CD4-positive, alpha-beta T cell treated with Interleukin-1 beta for 1 hour (primary cell): ENCODE measurements around the gene GAL.

ENCODE experiments used
- DNase-seq, 2 donors: peaks; one replicate each; pipeline ENCODE4 v3.0.0-alpha.2; 2020 to 2022

GAL gene

DNA sequence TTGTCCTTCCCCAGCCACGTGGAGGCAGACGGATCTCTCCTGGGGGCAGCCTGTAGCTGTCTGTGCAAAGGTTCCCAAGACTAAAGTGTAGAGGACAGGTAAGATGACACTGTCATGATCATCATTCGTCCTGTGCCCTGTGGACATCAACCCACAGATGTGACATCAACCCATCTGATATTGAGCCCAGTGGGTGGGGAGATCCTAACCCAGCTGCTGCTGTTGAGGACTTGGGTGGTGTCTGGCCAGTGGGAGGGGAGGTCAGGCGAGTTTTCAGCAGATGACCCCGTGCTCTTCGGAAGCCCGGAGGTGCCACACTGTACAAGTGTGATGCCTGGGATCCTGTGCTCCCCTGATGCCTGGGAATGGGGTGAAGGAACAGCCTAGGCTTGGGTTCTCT, 1.2 kb upstream of the GAL start:
- no peak for DNase-seq

DNA sequence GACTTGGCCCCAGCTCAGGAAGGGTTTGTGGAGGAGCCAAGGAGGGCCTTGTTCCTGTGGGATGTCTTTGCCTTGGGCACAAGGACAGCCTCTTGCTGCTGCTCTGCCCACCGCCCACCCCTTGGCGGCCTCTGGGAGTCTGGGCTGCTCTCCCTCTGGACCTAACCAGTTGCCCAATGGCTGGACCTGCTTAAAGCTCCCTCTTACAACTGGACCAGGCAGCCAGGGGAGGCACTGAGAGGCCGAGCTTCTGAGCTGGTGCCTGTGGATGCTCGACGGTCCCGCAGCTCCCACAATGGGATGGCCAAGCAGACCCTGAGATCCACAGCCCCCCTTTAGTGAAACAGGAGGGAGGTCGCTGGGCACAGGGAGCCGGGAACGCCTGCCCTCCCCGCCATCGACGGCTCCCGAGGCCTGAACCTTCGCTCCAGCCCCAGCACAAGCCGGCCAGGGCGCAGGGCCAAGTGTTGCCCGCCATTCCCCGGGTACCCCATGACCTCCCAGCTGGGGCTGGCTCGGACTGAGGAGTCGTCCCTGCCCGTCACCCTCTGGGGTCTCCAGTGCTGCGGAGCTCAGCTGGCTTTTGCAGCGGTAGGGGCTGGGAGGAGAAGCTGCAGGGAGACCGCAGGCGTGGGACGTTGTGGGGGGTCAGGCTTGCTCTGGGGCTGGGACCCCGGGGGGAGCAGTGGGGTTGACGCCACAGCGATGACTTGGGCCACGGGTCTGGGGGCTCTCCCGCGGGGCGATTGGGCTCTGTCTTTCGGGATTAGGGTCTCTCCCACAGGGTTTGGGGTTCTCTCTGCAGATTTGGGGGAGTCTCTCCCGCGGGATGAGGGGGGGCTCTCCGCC, 584 bp upstream of the GAL start:
- DNase-seq: no peak

DNA sequence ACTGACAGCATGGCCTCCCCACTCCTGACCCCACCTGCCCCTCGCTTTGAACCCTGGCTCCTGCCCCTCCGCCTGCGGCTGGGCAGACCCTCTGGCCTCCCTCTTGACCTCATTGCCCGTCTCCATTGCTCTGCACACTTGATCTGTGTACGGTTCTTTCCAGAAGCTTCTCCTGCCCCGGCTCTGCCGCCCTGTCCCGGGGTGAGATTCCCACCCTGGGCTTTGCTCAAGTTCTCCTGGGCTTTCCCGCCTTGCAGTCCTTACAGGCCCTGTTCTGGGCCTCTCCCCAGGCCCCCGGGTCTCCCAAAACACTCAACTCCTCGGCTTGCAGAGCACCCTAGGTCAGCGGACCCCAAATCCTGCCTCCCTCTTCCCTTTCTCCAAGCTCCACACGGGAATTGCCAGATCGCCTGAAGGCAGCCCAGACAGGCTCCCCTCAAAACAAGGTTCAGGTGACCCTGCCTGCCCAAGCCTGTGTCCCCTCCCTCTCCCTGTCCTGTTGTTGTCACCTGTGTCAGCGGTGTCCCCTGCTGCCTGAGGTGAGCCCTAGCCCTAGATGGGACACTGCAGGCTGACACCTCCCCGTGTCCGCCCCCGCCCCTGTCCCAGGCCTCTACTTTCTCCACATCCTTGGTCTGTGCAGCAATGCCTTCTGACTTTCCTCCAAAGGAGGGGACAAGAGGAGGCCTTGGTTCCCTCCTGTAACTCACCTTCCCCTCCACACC, 1.5 kb downstream of the GAL start:
- DNase-seq: no peak

DNA sequence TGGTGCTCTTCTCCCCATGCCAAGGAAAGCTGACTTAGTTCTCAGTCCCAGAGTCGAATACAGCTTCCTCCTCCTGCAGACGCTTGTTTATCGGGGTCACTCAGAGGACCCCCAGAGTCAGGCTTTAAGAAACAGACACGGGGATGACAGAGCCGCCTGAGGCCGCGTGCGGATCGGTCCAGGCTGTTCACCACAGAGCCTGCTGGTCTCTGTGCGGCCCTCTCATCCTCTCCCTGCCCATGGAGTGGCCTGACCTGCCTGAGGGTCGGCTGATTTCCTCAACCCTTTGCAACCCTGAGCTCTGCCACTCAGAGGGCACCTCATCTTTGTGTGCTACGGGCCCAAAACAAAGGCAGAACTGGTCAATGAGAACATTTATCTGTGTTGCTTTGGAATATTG, 2.1 kb downstream of the GAL start:
- DNase-seq: no peak

DNA sequence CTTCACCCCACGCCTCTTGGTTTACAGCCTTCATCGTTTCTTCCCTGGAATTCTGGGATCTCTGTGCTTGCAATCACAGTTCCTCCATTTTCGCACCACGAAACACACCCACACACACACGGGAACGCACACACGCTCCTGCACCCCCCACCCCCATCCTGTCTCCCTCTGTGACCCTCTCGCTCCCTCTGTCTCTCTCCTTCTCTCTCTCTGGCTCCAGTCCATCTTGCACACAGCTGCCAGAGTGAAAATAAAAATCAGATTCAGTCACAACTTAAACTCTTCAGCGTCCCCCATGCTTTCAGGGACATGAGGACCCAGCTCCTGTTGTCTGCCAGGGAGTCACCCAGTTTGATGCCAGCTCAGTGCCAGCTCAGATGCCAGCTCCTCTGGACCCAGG, 3.0 kb downstream of the GAL start:
- no peak for DNase-seq

DNA sequence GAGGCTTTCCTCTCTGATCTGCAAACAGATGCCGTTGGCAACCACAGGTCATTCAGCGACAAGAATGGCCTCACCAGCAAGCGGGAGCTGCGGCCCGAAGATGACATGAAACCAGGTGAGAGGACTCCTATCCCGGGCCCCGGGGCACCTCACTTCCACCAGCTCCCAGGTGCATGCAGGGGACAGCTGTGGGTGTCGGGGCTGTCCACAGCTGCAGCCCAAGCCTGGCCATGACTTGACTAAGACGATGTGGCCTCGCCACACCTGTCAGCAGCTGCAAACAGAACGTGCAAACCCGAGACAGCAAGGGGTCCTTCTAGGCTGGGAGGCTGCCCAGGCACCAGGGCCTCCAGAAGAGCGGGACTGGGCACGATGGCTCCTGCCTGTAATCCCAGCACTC, 3.6 kb downstream of the GAL start:
- DNase-seq: no peak

DNA sequence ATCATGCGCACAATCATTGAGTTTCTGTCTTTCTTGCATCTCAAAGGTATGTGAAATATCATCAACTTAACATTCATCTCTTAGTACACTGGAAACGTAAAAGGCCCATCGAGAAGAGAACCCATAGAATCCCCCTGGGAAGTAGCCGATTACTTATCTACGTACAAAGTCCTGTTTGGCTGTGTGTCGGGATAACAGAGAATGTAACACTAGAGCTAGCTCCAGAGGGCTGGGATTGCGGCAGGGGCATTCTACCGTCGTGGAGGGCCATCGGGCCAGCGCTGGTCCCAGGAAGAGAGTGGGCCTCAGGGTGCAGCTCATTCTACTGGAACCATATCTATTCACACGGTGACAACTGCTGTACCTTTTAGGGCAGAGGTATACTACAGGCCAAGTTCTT, 4.5 kb downstream of the GAL start:
- no peak for DNase-seq

DNA sequence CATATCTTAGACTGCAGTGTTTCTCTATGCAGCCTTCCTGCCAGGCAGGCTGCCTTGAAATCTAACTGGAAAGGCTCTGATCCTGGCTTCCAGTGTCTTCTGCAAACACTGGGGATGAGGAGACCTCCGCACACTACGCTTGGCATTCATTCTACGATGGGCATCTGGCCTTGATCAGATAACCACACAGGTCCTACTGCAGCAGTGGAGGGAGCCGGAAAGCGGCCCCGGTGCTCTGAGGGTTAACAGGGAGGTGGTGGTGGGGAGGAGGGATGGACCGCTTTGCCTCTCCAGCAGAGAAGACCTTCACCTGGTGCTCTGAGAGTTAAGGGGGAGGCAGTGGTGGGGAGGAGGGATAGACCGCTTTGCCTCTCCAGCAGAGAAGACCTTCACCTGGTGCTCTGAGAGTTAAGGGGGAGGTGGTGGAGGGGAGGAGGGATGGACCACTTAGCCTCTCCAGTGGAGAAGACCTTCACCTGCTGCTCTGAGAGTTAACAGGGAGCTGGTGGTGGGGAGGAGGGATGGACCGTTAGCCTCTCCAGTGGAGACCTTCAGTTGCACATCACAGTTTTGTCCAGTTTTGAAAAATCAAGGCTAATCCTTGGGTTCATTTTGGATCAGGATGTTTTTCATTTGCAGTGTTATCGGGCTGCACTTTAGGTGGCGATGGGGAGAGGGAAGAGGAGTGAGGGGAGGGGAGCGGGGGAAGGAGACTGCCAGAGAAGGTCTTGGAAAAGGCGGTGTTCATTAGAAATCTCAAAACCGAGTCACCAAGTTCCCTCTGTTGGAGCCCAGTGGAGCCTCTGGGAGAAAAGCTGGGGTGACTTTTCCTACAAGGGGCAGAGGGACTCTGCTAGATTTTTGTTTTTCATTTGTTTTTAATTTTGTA, 5.6 kb downstream of the GAL start:
- DNase-seq: no peak

DNA sequence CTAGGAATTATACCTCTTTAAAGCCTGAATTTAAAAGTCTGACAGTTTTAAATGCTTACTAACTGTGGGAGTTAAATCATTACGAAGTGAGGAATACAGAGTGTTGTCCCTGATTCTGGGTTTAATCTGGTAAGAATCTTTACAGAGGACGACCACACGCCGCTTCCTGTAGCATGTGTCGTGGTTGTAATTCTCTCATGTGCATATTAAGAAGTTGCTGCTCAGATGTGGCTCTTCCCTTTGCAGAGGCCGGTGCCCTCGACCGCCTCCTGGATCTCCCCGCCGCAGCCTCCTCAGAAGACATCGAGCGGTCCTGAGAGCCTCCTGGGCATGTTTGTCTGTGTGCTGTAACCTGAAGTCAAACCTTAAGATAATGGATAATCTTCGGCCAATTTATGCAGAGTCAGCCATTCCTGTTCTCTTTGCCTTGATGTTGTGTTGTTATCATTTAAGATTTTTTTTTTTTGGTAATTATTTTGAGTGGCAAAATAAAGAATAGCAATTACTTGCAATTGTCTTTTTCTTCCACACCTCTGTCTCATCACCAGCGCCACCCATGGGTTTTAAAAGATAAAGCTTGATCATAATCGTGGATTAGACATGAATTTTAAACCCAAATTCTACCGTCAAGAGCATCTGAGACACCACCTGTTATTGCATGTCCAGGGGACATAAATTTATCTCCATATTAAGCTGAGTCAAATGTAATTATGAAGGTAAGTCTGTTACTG, 6.5 kb downstream of the GAL start:
- DNase-seq: peak in 1 of 2 donors; percentile 16

DNA sequence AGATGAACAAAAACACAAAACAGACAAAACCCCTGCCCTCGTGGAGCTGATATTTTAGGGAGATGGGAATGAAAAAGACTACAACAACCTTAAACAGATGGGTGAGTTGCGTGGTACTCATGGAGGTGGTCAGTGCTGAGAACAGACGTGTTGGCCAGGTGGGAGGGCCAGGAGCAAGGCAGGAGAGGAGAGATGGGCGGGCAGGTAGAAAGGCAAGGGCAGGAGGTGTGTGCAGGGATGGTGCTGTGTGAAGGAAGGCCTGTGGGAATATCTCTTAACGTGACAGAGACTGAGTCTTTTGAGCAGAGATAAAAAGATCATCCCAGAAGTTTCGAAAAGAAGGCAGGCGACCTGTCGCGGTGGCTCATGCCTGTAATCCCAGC, 7.0 kb downstream of the GAL start:
- no peak for DNase-seq

DNA sequence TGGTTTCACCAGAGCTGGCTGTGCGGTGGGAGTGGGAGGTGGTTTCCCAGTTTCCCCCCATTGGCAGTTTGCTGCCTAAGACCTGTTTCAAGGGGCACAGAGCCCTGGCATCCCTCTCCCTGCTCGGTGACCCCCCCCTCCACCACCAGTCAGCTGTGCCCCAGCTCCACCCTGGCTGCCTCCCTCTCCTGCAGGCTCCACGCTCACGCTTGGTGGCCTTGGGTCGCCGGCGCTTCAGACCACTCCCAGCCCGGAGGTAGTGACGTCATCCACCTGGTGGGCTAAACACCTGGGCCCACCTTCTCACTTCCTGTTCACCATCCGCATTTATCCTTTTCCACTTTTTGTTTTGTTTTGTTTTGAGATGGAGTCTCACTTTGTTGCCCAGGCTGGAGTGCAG, 7.8 kb downstream of the GAL start:
- no peak for DNase-seq

DNA sequence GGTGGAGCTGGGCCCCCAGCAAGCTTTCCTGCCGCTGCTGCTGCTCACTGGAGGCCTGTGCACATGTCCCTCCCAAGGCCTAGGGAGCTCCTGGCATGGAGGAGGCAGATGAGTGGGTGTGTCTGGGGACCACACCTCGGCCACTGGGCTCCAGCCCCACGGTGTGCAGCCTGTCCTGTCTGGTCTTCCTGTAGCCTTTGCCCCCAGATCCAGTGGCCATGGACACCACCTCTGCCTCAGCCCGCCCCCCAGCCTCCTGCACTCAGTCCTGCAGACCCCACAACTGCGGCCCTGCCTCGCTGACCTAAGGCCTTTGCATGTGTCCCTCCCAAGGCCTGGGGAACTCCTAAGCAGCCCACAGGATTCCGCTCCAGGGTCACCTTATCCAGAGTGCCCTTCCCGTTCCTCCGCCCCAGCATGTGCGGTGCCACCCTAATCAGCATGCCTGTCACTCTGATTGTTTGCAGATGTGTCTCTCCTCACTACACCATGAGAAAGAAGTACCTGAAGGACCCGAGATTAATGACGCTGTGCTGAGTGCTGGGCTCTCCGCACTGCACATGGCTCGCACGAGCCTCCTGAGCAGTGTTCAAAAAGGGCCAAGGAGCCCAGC, 8.6 kb downstream of the GAL start:
- no peak for DNase-seq

DNA sequence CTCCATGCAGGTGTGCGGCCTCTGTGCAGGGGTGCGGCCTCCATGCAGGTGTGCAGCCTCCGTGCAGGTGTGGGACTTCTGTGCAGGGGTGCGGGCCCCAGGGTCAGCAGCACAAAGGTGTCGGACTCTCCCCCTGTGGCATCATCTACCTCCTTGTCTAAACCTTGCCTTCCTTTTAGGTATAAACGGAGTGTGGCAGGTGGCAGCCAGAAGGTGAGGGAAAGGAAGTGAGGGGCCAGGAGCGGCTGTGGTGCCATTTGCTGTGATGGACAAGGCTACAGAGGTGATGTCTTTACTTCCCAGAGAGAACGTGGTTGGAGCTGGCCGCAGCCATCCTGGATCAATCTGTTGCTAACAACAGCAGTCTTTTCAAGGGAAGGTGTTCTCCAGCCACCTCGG, 9.1 kb downstream of the GAL start:
- DNase-seq: no peak

DNA sequence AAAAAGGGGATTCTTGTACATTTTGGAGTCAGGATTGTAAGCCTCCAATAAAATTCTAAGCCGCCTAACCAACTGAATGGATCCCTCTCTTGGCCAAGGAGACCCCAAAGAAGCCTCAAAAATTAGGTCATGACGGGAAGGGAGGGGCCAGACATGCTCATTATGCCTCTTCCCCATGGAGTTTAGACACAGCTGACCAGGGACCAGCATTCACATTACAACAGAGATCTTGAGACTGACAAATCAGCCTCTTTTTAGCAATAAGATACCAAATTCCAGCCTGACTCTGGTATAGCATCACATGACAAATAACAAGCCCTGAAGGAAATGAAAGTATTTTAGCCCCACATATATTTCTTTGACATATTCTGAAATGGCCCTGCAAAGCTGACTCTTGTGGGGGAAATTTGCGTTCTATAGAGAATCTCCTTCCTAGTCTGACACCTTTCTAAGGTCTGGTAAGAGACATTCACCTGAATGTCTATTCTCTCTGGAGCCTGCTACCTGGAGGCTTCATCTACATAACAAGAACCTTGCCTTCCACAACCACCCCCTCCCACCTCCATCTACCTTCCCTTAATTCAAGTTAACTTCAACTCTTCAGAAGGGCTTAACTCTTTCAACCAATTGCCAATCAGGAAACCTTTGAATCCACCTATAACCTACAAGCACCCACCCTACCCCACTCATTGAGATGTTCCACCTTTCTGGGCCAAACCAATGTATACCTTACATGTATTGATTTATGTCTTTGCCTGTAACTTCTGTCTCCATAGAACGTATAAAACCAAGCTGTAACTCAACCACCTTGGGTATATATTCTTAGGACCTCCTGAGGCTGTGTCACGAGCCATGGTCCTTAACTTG, 10.3 kb downstream of the GAL start:
- no peak for DNase-seq

DNA sequence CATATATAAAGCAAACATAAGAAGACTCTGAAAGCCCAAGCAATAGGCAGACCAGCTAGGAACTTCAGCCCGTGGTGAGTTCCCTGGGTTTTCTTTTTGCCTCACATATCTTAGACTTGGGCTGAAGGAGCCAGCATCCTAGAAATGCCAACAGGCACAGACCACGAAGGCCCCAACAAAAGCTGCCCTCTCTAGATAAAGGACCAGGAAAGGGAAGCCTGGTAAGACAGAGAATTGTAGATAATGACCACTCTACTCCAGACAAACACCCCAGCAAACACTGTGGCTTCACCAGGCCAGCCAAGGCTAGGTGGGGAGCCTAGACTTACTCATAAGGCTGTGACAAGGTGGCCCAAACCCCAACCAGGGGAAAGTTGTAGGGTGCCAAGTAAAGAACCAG, 11.2 kb downstream of the GAL start:
- no peak for DNase-seq

DNA sequence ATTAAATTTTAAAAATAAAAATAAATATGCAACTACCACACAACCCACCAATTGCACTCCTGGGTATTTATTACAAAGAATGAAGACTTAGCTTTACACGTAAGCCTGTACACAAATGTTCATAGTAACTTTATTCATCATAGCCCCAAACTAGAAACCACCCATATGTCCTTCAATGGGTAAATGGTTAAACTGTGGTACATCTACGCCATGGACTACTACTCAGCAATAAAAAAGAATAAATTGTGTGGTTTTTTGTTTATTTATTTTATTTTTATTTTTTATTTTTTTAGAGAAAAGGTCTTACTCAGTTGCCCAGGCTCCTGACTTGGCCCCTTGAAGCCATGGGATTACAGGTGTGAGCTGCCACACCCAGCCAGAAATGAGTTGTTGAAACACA, 14.6 kb downstream of the GAL start:
- no peak for DNase-seq

DNA sequence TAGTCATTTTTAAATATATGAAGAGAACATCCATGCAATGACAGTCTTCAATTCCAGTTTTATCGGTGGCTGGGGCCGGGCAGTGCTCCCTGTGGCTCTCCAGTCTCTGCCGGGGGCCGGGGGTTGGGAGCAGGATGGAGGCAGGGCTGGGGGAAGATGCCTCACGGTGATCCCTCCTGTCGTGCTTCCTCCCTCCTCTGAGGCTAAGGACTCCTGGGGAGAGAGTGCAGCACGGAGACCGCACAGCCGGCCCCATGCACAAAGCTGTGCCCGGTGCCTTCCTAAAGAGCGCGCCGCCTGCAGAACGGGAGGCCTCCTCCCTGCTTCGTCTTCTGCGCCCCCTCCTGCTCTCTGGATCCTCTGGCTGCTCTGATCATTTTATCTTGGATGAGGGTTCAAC, 20.5 kb downstream of the GAL start:
- DNase-seq: no peak

DNA sequence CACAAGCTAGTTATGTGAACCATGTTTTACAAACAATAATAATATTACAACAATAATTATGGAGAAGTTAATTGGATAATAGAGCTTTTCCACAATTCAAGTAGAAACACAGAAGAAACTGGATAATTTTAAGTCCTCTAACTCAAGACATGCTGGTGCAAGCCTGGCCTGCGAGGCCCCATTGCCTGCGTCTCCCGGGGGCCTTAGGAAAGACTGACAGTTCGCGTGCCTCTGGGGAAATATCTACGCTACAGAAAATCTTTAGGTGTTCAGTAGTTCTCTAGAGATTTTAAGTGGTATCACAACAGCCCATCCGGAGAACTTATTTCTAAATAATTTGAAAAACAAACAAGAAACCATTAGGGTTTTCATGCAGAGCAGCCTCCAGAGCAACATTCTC, 23.2 kb downstream of the GAL start:
- no peak for DNase-seq

DNA sequence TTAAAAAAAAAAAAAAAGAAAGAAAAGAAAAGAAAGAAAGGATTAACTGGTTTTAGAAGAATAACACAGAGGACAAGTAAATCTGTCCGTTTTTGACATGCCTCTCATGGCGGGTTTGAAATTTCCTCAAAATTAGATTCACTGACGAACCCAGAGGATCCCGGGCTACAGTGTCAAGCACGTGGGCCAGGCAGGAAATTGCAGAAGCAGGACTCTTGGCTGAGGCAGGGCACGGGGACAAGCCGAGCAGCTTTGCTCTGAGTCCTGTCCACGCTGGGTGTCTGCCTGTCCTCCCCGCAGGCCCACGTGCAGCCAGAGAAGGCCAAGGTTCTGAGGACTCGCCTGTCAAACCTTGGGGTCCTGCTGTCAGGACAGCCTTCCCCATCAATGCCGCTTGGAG, 24.7 kb downstream of the GAL start:
- DNase-seq: no peak

DNA sequence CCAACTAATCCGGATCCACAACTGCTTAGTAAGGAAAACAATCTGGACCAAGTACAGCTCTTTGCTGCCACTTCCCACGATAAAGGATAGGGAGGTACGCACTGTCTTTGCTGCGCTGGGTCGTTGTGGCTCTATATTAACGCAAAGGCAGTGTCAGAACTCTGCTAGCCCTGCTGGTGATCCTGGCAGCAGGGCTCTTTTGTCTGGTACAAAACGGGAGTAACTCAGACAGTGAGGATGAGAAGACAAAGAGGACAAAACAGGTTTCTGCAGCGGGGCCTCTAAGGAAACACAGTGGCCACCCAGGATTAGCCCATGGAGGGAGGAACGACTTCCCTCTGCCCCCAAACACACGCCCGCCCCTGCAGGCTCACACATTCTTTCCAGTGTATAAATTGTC, 26.1 kb downstream of the GAL start:
- DNase-seq: no peak

DNA sequence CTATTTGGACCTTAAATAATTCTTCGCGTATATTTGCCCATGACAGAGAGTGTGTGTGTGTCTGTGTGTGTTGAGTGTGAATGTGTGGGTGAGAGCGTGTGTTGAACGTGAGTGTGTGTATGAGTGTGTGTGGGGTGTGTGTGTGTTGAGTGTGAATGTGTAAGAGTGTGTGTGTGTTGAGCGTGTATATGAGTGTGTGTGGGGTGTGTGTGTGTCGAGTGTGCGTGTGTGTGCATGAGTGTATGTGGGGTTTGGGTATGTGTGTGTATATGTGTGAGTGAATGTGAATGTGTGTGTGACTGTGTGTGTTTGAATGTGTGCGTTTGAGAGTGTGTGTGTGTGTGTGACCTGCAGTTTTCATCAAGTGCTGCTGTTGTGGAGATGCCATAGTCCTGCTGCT, 26.8 kb downstream of the GAL start:
- DNase-seq: no peak
